HepG2 (cell line): ENCODE data around the gene ACOXL. TPM values are rescaled to one million over a fixed set of nuclear protein-coding genes. Genes with fewer than 3 reads are reported as not detected.
A peak's percentile ranks its signal among the peaks of the same experiment; 100 is the strongest.

ENCODE experiments used
- ATAC-seq: fragments of 200-7000 bp; cut with Tn5 transposase; 3 replicates; pipeline ENCODE4 v1.9.1; 2020; ENCODE audit warnings: mild to moderate bottlenecking, moderate library complexity
- BruUV-seq: library from RNA; stranded (reverse); fragments of 400-500 nt; replicated peaks from 2 replicates; lab custom pipeline; 2021; lab: Mats Ljungman, UMichigan
- CTCF ChIA-PET: fragments of 300-600 bp; formaldehyde crosslinking; extraction: SDS; loops from one replicate; lab custom pipeline; 2021; ENCODE audit warnings: low total read pairs, inconsistent platforms, low intra/inter-chr PET ratio; lab: Yijun Ruan, JAX
- POLR2A ChIA-PET: fragments of 350-600 bp; sonication (Branson Sonifier 250); formaldehyde crosslinking; loops from one replicate; lab custom pipeline; 2020; ENCODE audit warnings: antibody characterized with exemption, inconsistent platforms; lab: Yijun Ruan, JAX
- DNase-seq: peaks from one replicate; pipeline ENCODE4 v3.0.0-alpha.2; 2015; ENCODE audit warnings: low spot score
- FAIRE-seq: peaks from 3 replicates; lab custom pipeline; 2011; peaks lifted over from hg19 to GRCh38; lab: Jason Lieb, UNC
- H2AFZ ChIP-seq: one replicate; pipeline ENCODE4 v1.6.1; 2011; ENCODE audit warnings: low read length, inconsistent platforms
- H3K27ac ChIP-seq: fragments of 300-600 bp; 3 replicates; pipeline ENCODE4 v1.8.0; 2011; ENCODE audit warnings: mixed run types, mild to moderate bottlenecking, mixed read lengths, low read length, inconsistent platforms; ENCODE audit not compliant: insufficient read depth; ENCODE audit errors: extremely low read length
- H3K27me3 ChIP-seq, 2 experiments: fragments of 200-600 bp in 1 of 2; 2 replicates in 1 of 2; 3 replicates in 1 of 2; pipeline versions ENCODE4 v1.6.0 to v1.8.0; 2011; ENCODE audit warnings: low read length in 2 of 2, mild to moderate bottlenecking in 2 of 2, moderate library complexity in 2 of 2, inconsistent platforms in 1 of 2; ENCODE audit not compliant: insufficient read depth in 2 of 2, control insufficient read depth in 1 of 2
- H3K36me3 ChIP-seq, 2 experiments: fragments of 200-600 bp in 1 of 2; replicated peaks in 1 of 2; 2 replicates in 1 of 2; 3 replicates in 1 of 2; pipeline versions ENCODE4 v1.5.1 to v1.8.0; 2011; ENCODE audit warnings: low read length in 2 of 2, inconsistent platforms in 1 of 2; ENCODE audit not compliant: insufficient read depth in 2 of 2, control insufficient read depth in 1 of 2
- H3K4me1 ChIP-seq: 2 replicates; pipeline ENCODE4 v1.5.1; 2012; ENCODE audit warnings: low read length, inconsistent platforms; ENCODE audit not compliant: insufficient read depth
- H3K4me2 ChIP-seq: 2 replicates; pipeline ENCODE4 v1.6.0; 2011; ENCODE audit warnings: low read depth, low read length, inconsistent platforms
- H3K4me3 ChIP-seq, 3 experiments: fragments of 200-600 bp in 1 of 3; sonication (generic), shearing (Covaris generic) in 1 of 3; replicated peaks in 1 of 3; 2 replicates each; pipeline ENCODE4 v1.5.1; 2011 to 2016; ENCODE audit warnings: low read length in 3 of 3, inconsistent platforms in 2 of 3, low read depth in 2 of 3, mild to moderate bottlenecking in 2 of 3, control low read depth in 1 of 3, mixed read lengths in 1 of 3; ENCODE audit not compliant: insufficient read depth in 1 of 3
- H3K79me2 ChIP-seq: one replicate; pipeline ENCODE4 v1.6.1; 2011; ENCODE audit warnings: low read length, inconsistent platforms; ENCODE audit not compliant: insufficient read depth
- H3K9ac ChIP-seq: 2 replicates; pipeline ENCODE4 v1.6.0; 2011; ENCODE audit warnings: mild to moderate bottlenecking, low read depth, low read length, inconsistent platforms; ENCODE audit not compliant: insufficient read depth
- H3K9me3 ChIP-seq: 2 replicates; pipeline ENCODE4 v1.5.1; 2012; ENCODE audit warnings: mild to moderate bottlenecking, low read length
- H4K20me1 ChIP-seq: 2 replicates; pipeline ENCODE4 v1.6.0; 2011; ENCODE audit warnings: inconsistent platforms, mild to moderate bottlenecking, low read length, moderate library complexity; ENCODE audit not compliant: insufficient read depth
- CCAR2 ChIP-seq: fragments of 200-400 bp; formaldehyde crosslinking; optimal IDR thresholded peaks from 2 replicates; pipeline ENCODE3; 2018; ENCODE audit warnings: low read depth, mild to moderate bottlenecking, low read length, moderate library complexity
- KAT2B ChIP-seq: fragments of 150-350 bp; IDR thresholded peaks from 2 replicates; pipeline ENCODE4 v1.6.1; 2014; ENCODE audit warnings: low read depth, low read length, borderline replicate concordance
- KDM3A ChIP-seq: IDR thresholded peaks from 2 replicates; pipeline ENCODE4 v1.6.1; 2018; ENCODE audit warnings: low read depth, missing compliant biosample characterization
- MAFK ChIP-seq, 2 experiments: IDR thresholded peaks in 1 of 2; conservative IDR thresholded peaks in 1 of 2; 2 replicates each; pipeline ENCODE4 v1.6.1; 2011; ENCODE audit warnings: improper control_type of control experiment in 2 of 2, low read length in 2 of 2
- MAZ ChIP-seq, 2 experiments: sonication (generic) in 1 of 2; formaldehyde crosslinking in 1 of 2; IDR thresholded peaks; 2 replicates each; pipeline versions ENCODE4 v1.5.0 to v1.6.1; 2012 to 2020; ENCODE audit warnings: low read depth in 2 of 2, mild to moderate bottlenecking in 2 of 2, borderline replicate concordance in 1 of 2, improper control_type of control experiment in 1 of 2, low read length in 1 of 2, missing genetic modification reagents in 1 of 2, moderate library complexity in 1 of 2
- PHF8 ChIP-seq: sonication (generic); formaldehyde crosslinking; IDR thresholded peaks from 2 replicates; pipeline ENCODE4 v1.5.0; 2020; ENCODE audit warnings: missing genetic modification reagents
- POLR2G ChIP-seq: fragments of 200-400 bp; formaldehyde crosslinking; IDR thresholded peaks from 2 replicates; pipeline ENCODE4 v1.6.1; 2018; ENCODE audit warnings: mild to moderate bottlenecking, low read depth, low read length, moderate library complexity
- SNAI1 ChIP-seq: sonication (generic); formaldehyde crosslinking; IDR thresholded peaks from 2 replicates; pipeline ENCODE4 v1.5.0; 2020; ENCODE audit warnings: mild to moderate bottlenecking, missing genetic modification reagents, borderline replicate concordance
- ZNF232 ChIP-seq: sonication (generic); formaldehyde crosslinking; IDR thresholded peaks from 2 replicates; pipeline ENCODE4 v1.4.0; 2020; ENCODE audit warnings: missing genetic modification reagents, borderline replicate concordance
- ZNF30 ChIP-seq: sonication (generic); formaldehyde crosslinking; IDR thresholded peaks from 2 replicates; pipeline ENCODE4 v1.5.0; 2020; ENCODE audit warnings: mild to moderate bottlenecking, missing genetic modification reagents
- ZNF549 ChIP-seq: sonication (generic); formaldehyde crosslinking; IDR thresholded peaks from 2 replicates; pipeline ENCODE4 v1.5.0; 2020; ENCODE audit warnings: missing genetic modification reagents
- ZSCAN29 ChIP-seq: sonication (generic); formaldehyde crosslinking; conservative IDR thresholded peaks from 2 replicates; pipeline ENCODE4 v1.4.0; 2020; ENCODE audit warnings: mild to moderate bottlenecking, missing genetic modification reagents
- WGBS: methylation state at CpG from one replicate; pipeline ENCODE4 v1.1.6; 2017; ENCODE audit warnings: low lambda C conversion rate; 5-methylcytosine and 5-hydroxymethylcytosine counted together
- in situ Hi-C: cut with HindIII; loops from 2 replicates; pipeline ENCODE4 v1.10.0; 2017; ENCODE audit warnings: low pct_unique_long_range_greater_than_20kb; ENCODE audit not compliant: extremely low pct_ligation_motif_present
- intact Hi-C: fragments of 100-400 bp; cut with micrococcal nuclease; formaldehyde crosslinking; loops from one replicate; pipeline ENCODE4 v1.10.0; 2022; ENCODE audit not compliant: unreplicated experiment
- polyA plus RNA-seq, 8 experiments: library from polyadenylated mRNA; depleted of rRNA in 3 of 8; stranded (reverse) in 7 of 8; unstranded in 1 of 8; fragments of >200 nt; fragmentation: Illumina TruSeq in 4 of 8; extraction: Trizol in 4 of 8; gene quantifications; 2 replicates each; pipeline versions ENCODE4 v1.2.1 to v1.2.3, GENCODE V29; 2011 to 2016; ENCODE audit warnings: low read depth in 4 of 8, missing spikeins in 1 of 8, mixed read lengths in 1 of 8; ENCODE audit not compliant: insufficient read depth in 1 of 8
- total RNA-seq, 5 experiments: library from RNA; depleted of rRNA; stranded (reverse); fragments of >200 nt; fragmentation: Illumina TruSeq; extraction: Trizol; gene quantifications; 2 replicates each; pipeline ENCODE4 v1.2.3, GENCODE V29; 2016; ENCODE audit warnings: low read depth in 1 of 5
- TF ChIP-seq, protein P1 (sequence below): sonication (generic); formaldehyde crosslinking; IDR thresholded peaks from 2 replicates; pipeline ENCODE4 v1.5.0; 2020; ENCODE audit warnings: missing genetic modification reagents
- TF ChIP-seq, protein P2 (sequence below): sonication (generic); formaldehyde crosslinking; IDR thresholded peaks from 2 replicates; pipeline ENCODE4 v1.4.0; 2020; ENCODE audit warnings: mild to moderate bottlenecking, low read depth, missing genetic modification reagents

ACOXL gene
- total and polyA plus RNA-seq, 2 of the 13 experiments (the other 11 are each of a cell fraction or from before 2014, with no cell fraction given) = not detected

DNA sequence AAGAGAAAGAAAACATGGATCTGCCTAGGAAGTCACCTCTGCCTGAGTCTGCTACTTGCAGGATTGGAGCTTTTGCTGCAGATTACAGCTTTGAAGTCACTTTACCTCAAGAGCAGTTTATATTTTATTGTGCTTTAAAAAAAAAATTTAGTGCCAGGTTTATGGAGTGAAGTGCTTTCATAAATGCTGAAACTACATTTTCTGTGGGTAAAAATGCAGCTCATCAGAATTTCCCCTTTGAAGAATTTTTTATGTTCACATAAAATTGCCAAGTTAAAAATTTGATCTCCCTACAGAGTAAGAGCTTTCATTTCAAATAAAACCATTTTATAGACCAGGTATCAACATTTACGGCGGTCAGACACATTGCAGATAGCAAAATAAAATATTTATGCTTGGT is 413.6 kb downstream of the ACOXL start:
- Histone ChIP-seq H3K4me2 (no peak overlapping the region), H3K9ac (no peak overlapping the region), H3K79me2 (peaks cover 10% of the 10 kb centered on the region), H3K4me3 (no peak overlapping the region), H2AFZ (no peak overlapping the region), H3K9me3 (no peaks in the 10 kb centered on the region), H3K27ac (no peak overlapping the region), H4K20me1 (no peaks in the 10 kb centered on the region), H3K36me3 (peaks cover 11 to 62% of the 10 kb centered on the region in 2 experiments), H3K4me1 (no peaks in the 10 kb centered on the region), H3K27me3 (no peaks in the 10 kb centered on the region)
- no TSS peak for BruUV-seq
- ChIA-PET CTCF (no interaction called here), POLR2A (no interaction called here)
- intact Hi-C loops (no loop called here), in situ Hi-C loops (no loop called here)
- 98% methylated on average over 2 of the region's 2 CpGs for WGBS
- FAIRE-seq = no peak
- TF ChIP-seq CCAR2 (no peak), ZNF30 (CRISPR knock-in tag) (no peak), POLR2G (no peak), ZNF232 (CRISPR knock-in tag) (no peak), ZNF549 (CRISPR knock-in tag) (no peak), MAFK (conservative IDR thresholded peaks at IDR 0.05 in 1 of 2, IDR thresholded peaks at IDR 0.05 in 1 of 2; ENCODE audit: low read length in 2 of 2) (peak in 1 of 2 experiments; percentile 16; a peak in 1 of 4 replicates), KDM3A (CRISPR knock-in tag) (no peak), KAT2B (no peak)
- DNase-seq = no peak
- no peak for ATAC-seq

DNA sequence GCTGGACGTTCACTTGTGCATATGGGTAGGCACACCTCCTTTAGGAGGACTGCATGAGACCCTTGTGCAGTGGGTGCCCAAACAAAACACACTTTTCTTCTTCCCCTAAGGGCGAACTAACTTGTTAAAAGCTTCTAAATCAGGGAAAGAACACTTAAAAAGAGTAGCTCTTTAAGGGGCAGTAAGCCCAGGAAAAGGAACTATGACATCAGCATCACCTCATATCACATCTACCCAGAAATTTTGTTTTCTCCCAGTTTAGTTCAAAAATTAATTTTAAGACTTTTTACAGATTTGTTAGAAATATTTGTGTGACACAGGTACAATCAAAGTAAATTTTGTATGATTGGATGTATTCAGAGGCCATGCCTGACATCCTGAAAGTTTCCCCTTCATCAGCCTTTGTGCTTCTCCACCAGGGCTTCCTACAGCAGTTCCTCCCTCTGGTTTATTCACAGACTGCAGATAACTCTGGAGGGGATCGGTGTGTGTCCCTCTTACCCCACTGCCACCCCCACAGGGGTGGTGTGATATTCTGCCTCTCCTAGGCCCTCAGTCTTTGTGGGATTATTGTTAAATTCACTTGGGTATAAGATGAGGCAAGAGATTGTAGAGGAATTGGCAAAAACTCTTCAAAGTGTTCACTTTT is 416.0 kb downstream of the ACOXL start:
- Histone ChIP-seq H3K9ac (no peak overlapping the region), H3K79me2 (peaks cover 8% of the 10 kb centered on the region), H3K27me3 (no peaks in the 10 kb centered on the region), H3K9me3 (no peaks in the 10 kb centered on the region), H3K4me2 (no peak overlapping the region), H4K20me1 (no peaks in the 10 kb centered on the region), H3K4me1 (peaks cover 4% of the 10 kb centered on the region), H3K4me3 (no peak overlapping the region), H2AFZ (no peak overlapping the region), H3K27ac (no peak overlapping the region), H3K36me3 (peaks cover 13 to 65% of the 10 kb centered on the region in 2 experiments)
- in situ Hi-C loops (no loop called here), intact Hi-C loops (no loop called here)
- CTCF ChIA-PET = no interaction called here
- POLR2A ChIA-PET = no interaction called here
- DNase-seq = no peak
- WGBS = 95% methylated on average over 3 of the region's 3 CpGs
- no peak for ATAC-seq
- no peak for FAIRE-seq
- BruUV-seq = no TSS peak
- TF ChIP-seq, protein P1, sequence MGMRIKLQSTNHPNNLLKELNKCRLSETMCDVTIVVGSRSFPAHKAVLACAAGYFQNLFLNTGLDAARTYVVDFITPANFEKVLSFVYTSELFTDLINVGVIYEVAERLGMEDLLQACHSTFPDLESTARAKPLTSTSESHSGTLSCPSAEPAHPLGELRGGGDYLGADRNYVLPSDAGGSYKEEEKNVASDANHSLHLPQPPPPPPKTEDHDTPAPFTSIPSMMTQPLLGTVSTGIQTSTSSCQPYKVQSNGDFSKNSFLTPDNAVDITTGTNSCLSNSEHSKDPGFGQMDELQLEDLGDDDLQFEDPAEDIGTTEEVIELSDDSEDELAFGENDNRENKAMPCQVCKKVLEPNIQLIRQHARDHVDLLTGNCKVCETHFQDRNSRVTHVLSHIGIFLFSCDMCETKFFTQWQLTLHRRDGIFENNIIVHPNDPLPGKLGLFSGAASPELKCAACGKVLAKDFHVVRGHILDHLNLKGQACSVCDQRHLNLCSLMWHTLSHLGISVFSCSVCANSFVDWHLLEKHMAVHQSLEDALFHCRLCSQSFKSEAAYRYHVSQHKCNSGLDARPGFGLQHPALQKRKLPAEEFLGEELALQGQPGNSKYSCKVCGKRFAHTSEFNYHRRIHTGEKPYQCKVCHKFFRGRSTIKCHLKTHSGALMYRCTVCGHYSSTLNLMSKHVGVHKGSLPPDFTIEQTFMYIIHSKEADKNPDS (CRISPR knock-in tag) = no peak
- TF ChIP-seq PHF8 (CRISPR knock-in tag) = no peak
- no peak for TF ChIP-seq SNAI1
- TF ChIP-seq, protein P2, sequence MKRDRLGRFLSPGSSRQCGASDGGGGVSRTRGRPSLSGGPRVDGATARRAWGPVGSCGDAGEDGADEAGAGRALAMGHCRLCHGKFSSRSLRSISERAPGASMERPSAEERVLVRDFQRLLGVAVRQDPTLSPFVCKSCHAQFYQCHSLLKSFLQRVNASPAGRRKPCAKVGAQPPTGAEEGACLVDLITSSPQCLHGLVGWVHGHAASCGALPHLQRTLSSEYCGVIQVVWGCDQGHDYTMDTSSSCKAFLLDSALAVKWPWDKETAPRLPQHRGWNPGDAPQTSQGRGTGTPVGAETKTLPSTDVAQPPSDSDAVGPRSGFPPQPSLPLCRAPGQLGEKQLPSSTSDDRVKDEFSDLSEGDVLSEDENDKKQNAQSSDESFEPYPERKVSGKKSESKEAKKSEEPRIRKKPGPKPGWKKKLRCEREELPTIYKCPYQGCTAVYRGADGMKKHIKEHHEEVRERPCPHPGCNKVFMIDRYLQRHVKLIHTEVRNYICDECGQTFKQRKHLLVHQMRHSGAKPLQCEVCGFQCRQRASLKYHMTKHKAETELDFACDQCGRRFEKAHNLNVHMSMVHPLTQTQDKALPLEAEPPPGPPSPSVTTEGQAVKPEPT (CRISPR knock-in tag) = no peak
- no peak for TF ChIP-seq MAZ (IDR thresholded peaks at IDR 0.05; ENCODE audit: borderline replicate concordance, low read depth, low read length)
- no peak for TF ChIP-seq MAZ (CRISPR knock-in tag; IDR thresholded peaks at IDR 0.05; ENCODE audit: low read depth)
- no peak for TF ChIP-seq ZSCAN29 (CRISPR knock-in tag)
